H1 (cell line): ENCODE measurements around the gene LMBR1. TPM values are rescaled to one million over a fixed set of nuclear protein-coding genes. Genes with fewer than 3 reads are reported as not detected.

Experiments used
- CEBPB ChIP-seq: IDR thresholded peaks from 2 replicates; pipeline ENCODE4 v1.6.1; 2012; ENCODE audit warnings: low read depth, low read length
- polyA plus RNA-seq, 7 experiments: library from polyadenylated mRNA; depleted of rRNA in 3 of 7; stranded (reverse) in 5 of 7; unstranded in 2 of 7; fragments of >200 nt in 5 of 7; fragments of 200-250 nt in 2 of 7; gene quantifications; 1 replicate in 5 of 7; 2 replicates in 1 of 7; 4 replicates in 1 of 7; pipeline versions ENCODE4 v1.2.1 to v1.2.3, GENCODE V29; 2011 to 2013; ENCODE audit warnings: missing spikeins in 2 of 7, mixed read lengths in 2 of 7
- total RNA-seq: library from RNA; stranded (reverse); fragmentation: NEBNext Ultra II Directional; extraction: Animal tissue kit (Norgen Biotek cat#: 25700); gene quantifications from 2 replicates; pipeline ENCODE4 v1.2.1, GENCODE V29; 2021

The LMBR1 gene
- total and polyA plus RNA-seq, 2 of the 8 experiments (the other 6 are each of a cell fraction or from before 2014, with no cell fraction given) = 15.1 to 70.4 TPM

GRCh38 chr7:156655983-156656382 lies 237.0 kb downstream of the LMBR1 start (continued):
- TF ChIP-seq CEBPB = no peak
